GM21447 (cell line): ENCODE data around the gene MAPK6.
"Not testable (repeated sequence)": the region's sequence is repeated elsewhere in the genome, so short reads cannot be mapped to it uniquely, and the experiment has no call there.

Experiments used
- ATAC-seq: cut with Tn5 transposase; IDR thresholded peaks from one replicate; pipeline ENCODE4 v1.9.1; 2021; ENCODE audit not compliant: unreplicated experiment

Gene MAPK6

GRCh38 chr15:52042051-52042851 is 23.2 kb downstream of the MAPK6 start:
- no peak for ATAC-seq

GRCh38 chr15:52045795-52046298 is 26.8 kb downstream of the MAPK6 start:
- ATAC-seq = peak; percentile 59

GRCh38 chr15:52046552-52046951 is 27.5 kb downstream of the MAPK6 start:
- not testable (repeated sequence) for ATAC-seq

- no peak for ATAC-seq
Observed at GRCh38 chr15:52050416-52050815, 31.4 kb downstream of the MAPK6 start.

GRCh38 chr15:52052066-52052935 is 33.3 kb downstream of the MAPK6 start:
- no peak for ATAC-seq

- ATAC-seq = no peak
Observed at GRCh38 chr15:52054381-52054780, 35.4 kb downstream of the MAPK6 start.

GRCh38 chr15:52054858-52055257 is 35.8 kb downstream of the MAPK6 start:
- not testable (repeated sequence) for ATAC-seq

GRCh38 chr15:52056001-52056400 is 37.0 kb downstream of the MAPK6 start:
- ATAC-seq = no peak

- ATAC-seq = no peak
Observed at GRCh38 chr15:52056496-52056895, 37.5 kb downstream of the MAPK6 start.

- no peak for ATAC-seq
Observed at GRCh38 chr15:52057996-52058395, 39.0 kb downstream of the MAPK6 start.

- ATAC-seq = no peak
Observed at GRCh38 chr15:52060501-52060900, 41.5 kb downstream of the MAPK6 start.

GRCh38 chr15:52066842-52067544 is 48.0 kb downstream of the MAPK6 start:
- ATAC-seq = no peak

- ATAC-seq = no peak
Observed at GRCh38 chr15:52067545-52067926, 48.5 kb downstream of the MAPK6 start.

GRCh38 chr15:52068004-52068615 is 49.1 kb downstream of the MAPK6 start:
- no peak for ATAC-seq

- no peak for ATAC-seq
Observed at GRCh38 chr15:52069559-52069958, 50.5 kb downstream of the MAPK6 start.

GRCh38 chr15:52071570-52071969 is 52.6 kb downstream of the MAPK6 start:
- no peak for ATAC-seq

- peak; percentile 54 for ATAC-seq
Observed at GRCh38 chr15:52076889-52077781, 58.1 kb downstream of the MAPK6 start.

- no peak for ATAC-seq
Observed at GRCh38 chr15:52078197-52078875, 59.3 kb downstream of the MAPK6 start.
